Naive thymus-derived CD8-positive, alpha-beta T cell (primary cell): ENCODE results near the gene NPIPA1. TPM values are rescaled to one million over a fixed set of nuclear protein-coding genes. Genes with fewer than 3 reads are reported as not detected.
A peak's percentile ranks its signal among the peaks of the same experiment; 100 is the strongest.
"Not testable (repeated sequence)": the region's sequence is repeated elsewhere in the genome, so short reads cannot be mapped to it uniquely, and the experiment has no call there.

Experiments used
- ATAC-seq, 2 donors: fragments of 150-1000 bp; cut with Tn5 transposase in 1 of 2; sonication (Bioruptor Pico), chemical (Tn5 transposase) in 1 of 2; 1 replicate in 1 of 2; 2 replicates in 1 of 2; pipeline ENCODE4 v1.10.0; 2021; ENCODE audit warnings: mild to moderate bottlenecking in 2 of 2, moderate library complexity in 2 of 2
- POLR2A ChIA-PET: fragments of 350-600 bp; sonication (Branson Sonifier 250); formaldehyde crosslinking; loops from one replicate; lab custom pipeline; 2021; ENCODE audit warnings: antibody characterized with exemption; lab: Charles Lee
- DNase-seq, 10 donors: peaks; one replicate each; pipeline versions ENCODE4 v3.0.0 to v3.0.0-alpha.2; 2020 to 2022
- H3K27ac Mint-ChIP-seq, 10 donors: one replicate each; pipeline ENCODE4 v1.8.0; 2020 to 2022; ENCODE audit warnings: mild to moderate bottlenecking in 10 of 10, mixed read lengths in 10 of 10, moderate library complexity in 4 of 10, inconsistent platforms in 1 of 10
- H3K27me3 Mint-ChIP-seq, 5 donors: one replicate each; pipeline ENCODE4 v1.8.0; 2021 to 2022; ENCODE audit warnings: mixed read lengths in 5 of 5
- H3K36me3 Mint-ChIP-seq, 3 donors: one replicate each; pipeline ENCODE4 v1.8.0; 2020 to 2022; ENCODE audit warnings: mixed read lengths in 3 of 3, mild to moderate bottlenecking in 2 of 3, inconsistent platforms in 1 of 3
- H3K4me1 Mint-ChIP-seq, 4 donors: one replicate each; pipeline ENCODE4 v1.8.0; 2021 to 2022; ENCODE audit warnings: mixed read lengths in 4 of 4
- H3K4me3 Mint-ChIP-seq, 10 donors: one replicate each; pipeline ENCODE4 v1.8.0; 2020 to 2022; ENCODE audit warnings: mild to moderate bottlenecking in 10 of 10, mixed read lengths in 10 of 10, moderate library complexity in 6 of 10, inconsistent platforms in 1 of 10
- H3K9me3 Mint-ChIP-seq, 9 donors: one replicate each; pipeline ENCODE4 v1.8.0; 2020 to 2022; ENCODE audit warnings: mixed read lengths in 9 of 9, mild to moderate bottlenecking in 3 of 9, inconsistent platforms in 1 of 9, moderate library complexity in 1 of 9
- polyA plus RNA-seq, 3 donors: library from polyadenylated mRNA; unstranded; fragments of 300-500 nt; fragmentation: Illumina TruSeq; gene quantifications; one replicate each; pipeline ENCODE4 v1.2.3, GENCODE V29; 2021
- total RNA-seq, 8 experiments: library from RNA in 2 of 8; stranded (reverse) in 2 of 8; gene quantifications; one replicate each; pipeline ENCODE4 v1.2.3 and lab custom pipeline; 2021 to 2026

Gene NPIPA1
- total and polyA plus RNA-seq, 5 experiments from 2014 or later = 0.52 to 180 (median 6.2) TPM

DNA sequence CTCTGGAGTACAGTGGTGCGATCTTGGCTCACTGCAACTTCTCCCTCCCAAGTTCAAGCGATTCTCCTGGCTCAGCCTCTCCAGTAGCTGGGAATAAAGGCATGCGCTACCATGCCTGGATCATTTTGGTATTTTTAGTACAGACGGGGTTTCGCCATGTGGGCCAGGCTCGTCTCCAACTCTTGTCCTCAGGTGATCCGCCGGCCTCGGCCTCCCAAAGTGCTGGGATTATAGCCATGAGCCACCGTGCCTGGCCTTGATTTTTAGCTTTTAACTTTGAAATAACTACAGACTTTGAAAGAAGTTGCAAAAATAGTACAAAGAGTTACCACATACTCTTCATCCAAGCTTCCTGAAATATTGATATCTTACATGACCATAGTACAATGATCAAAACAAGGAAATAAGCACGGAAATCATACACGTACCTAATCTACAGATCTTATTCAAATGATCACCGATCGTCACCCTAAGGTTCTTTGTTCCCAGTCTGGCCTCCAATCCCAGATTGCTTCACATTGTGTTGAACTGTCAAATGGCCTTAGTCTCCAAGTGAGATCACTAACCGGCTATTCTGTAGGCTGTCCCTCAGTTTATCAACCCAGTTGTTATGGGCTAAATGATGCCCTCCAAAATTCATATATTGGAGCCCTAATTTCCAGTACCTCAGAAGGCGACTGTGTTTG, 18.4 kb downstream of the NPIPA1 start:
- H3K4me3 Mint-ChIP-seq = no peak overlapping the region
- peak overlapping the region in 2 of 10 donors; percentile 7 to 64 for H3K27ac Mint-ChIP-seq
- H3K4me1 Mint-ChIP-seq = no peaks in the 10 kb centered on the region
- ATAC-seq (no peak), DNase-seq (no peak)
- H3K36me3 Mint-ChIP-seq = no peaks in the 10 kb centered on the region
- POLR2A ChIA-PET = no interaction called here
- no peaks in the 10 kb centered on the region for H3K27me3 Mint-ChIP-seq
- H3K9me3 Mint-ChIP-seq = no peaks in the 10 kb centered on the region

DNA sequence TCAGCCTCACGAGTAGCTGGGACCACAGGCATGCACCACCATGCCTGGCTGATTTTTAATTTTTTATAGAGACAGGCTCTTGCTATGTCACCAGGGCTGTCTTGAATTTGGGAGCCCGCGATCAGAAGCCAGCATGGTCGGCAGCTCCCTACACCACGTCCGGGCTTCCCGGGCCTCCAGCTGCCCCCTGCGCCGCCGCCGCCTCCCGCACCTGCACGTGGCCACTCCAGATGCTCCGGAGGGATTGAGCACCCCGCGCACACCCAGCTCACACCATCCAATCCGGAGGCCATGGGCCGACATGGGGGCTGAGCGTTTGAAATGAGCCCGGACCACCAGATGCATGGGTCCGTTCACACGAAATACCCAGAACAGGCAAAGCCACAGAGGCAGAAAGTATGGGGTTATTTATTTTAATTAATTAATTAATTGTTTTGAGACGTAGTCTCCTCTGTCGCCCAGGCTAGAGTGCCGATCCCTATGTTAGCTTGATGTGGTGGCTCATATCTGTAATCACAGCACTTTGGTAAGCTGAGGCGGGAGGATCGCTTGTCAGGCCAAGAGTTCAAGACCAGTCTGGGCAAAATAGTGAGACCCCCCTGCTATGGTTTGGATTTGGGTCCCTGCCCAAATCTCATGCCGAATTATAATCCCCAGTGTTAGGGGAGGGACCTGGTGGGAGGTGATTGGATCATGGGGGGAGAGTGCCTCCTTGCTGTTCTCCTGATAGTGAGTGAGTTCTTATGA, 20.5 kb downstream of the NPIPA1 start:
- H3K27ac Mint-ChIP-seq = peak overlapping the region in 1 of 10 donors; percentile 77
- H3K27me3 Mint-ChIP-seq = peaks cover 0 to 4% (median 2%) of the 10 kb centered on the region in 5 donors
- POLR2A ChIA-PET = no interaction called here
- H3K9me3 Mint-ChIP-seq = peaks cover 0 to 2% (median 0%) of the 10 kb centered on the region in 9 donors
- H3K36me3 Mint-ChIP-seq = peaks cover 0 to 2% (median 0%) of the 10 kb centered on the region in 3 donors
- no peaks in the 10 kb centered on the region for H3K4me1 Mint-ChIP-seq
- H3K4me3 Mint-ChIP-seq = no peak overlapping the region
- no peak for DNase-seq
- ATAC-seq = no peak

DNA sequence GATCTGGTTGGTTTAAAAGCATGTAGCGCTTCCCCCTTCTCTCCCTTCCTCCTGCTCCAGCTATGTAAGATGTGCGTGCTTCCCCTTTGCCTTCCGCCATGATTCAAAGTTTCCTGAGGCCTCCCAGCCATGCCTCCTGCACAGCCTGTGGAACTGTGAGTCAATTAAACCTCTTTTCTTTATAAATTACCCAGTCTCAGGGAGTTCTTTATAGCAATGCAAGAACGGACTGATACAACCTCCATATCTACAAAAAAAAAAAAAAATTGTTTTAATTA, 21.0 kb downstream of the NPIPA1 start:
- POLR2A ChIA-PET = no interaction called here
- Mint-ChIP-seq H3K9me3 (peaks cover 0 to 7% (median 1%) of the 10 kb centered on the region in 9 donors), H3K36me3 (peaks cover 0 to 7% (median 2%) of the 10 kb centered on the region in 3 donors), H3K4me1 (no peaks in the 10 kb centered on the region), H3K27me3 (peaks cover 1 to 7% (median 6%) of the 10 kb centered on the region in 5 donors), H3K27ac (peak overlapping the region in 1 of 10 donors; percentile 77), H3K4me3 (no peak overlapping the region)
- DNase-seq (no peak), ATAC-seq (no peak)

DNA sequence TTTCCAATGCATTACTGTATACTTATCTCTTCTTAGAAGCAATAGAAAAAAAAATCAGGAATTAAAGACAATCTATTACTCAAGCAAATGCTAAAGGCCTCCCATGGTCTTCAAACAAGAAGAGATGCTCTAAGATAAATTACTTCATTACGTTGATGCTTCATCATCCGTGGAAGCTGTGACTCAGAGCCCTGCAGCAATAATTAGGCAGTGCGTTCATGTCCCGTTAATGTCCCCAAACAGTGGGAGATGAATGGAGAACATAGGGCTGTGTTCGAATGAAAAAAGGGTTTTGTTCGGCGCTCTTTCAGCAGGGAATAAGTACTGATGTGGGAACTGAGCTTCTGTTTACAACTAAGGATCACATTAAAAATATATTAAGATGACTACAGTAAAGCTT, 21.7 kb downstream of the NPIPA1 start:
- POLR2A ChIA-PET = no interaction called here
- ATAC-seq (no peak), DNase-seq (no peak)
- no peaks in the 10 kb centered on the region for H3K4me1 Mint-ChIP-seq
- no peak overlapping the region for H3K4me3 Mint-ChIP-seq
- H3K9me3 Mint-ChIP-seq = peaks cover 0 to 14% (median 5%) of the 10 kb centered on the region in 9 donors
- no peak overlapping the region for H3K27ac Mint-ChIP-seq
- peaks cover 1 to 10% (median 9%) of the 10 kb centered on the region in 5 donors for H3K27me3 Mint-ChIP-seq
- H3K36me3 Mint-ChIP-seq = peaks cover 2 to 14% (median 5%) of the 10 kb centered on the region in 3 donors

DNA sequence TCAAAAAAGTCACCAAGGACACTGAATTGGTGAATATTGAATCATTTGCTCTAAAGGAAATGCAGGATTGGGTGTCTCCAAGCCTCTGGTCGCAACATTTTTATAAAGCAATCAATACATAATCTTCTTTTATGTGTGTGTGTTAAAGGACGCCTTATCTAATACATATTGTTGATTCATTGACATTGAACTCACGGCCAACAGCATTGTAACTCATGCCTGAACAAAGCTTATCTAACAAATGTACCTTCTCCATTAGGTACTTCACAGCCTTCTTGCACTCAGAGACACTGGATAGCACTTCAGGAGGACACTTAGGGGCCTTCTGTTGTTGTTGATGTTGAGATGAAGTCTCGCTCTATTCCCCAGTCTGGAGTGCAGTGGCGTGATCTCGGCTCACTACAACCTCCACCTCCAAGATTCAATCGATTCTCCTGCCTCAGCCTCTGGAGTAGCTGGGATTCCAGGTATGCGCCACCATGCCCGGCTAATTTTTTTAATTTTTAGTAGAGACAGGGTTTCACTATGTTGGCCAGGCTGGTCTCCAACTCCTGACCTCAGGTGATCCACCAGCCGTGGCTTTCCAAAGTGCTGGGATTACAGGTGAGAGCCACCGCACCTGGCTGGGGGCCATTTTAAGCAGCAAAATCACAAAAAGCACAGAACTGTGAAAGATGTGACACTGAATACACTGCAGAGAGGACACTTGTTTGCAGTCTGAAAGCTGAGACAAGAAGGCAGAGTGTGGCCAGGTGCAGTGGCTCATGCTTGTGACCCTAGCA, 24.4 kb downstream of the NPIPA1 start:
- Mint-ChIP-seq H3K36me3 (peaks cover 2 to 14% (median 5%) of the 10 kb centered on the region in 3 donors), H3K27me3 (peaks cover 1 to 17% (median 11%) of the 10 kb centered on the region in 5 donors), H3K27ac (no peak overlapping the region), H3K9me3 (peaks cover 0 to 15% (median 5%) of the 10 kb centered on the region in 9 donors), H3K4me1 (no peaks in the 10 kb centered on the region), H3K4me3 (no peak overlapping the region)
- DNase-seq = no peak
- ATAC-seq = no peak
- POLR2A ChIA-PET = no interaction called here

DNA sequence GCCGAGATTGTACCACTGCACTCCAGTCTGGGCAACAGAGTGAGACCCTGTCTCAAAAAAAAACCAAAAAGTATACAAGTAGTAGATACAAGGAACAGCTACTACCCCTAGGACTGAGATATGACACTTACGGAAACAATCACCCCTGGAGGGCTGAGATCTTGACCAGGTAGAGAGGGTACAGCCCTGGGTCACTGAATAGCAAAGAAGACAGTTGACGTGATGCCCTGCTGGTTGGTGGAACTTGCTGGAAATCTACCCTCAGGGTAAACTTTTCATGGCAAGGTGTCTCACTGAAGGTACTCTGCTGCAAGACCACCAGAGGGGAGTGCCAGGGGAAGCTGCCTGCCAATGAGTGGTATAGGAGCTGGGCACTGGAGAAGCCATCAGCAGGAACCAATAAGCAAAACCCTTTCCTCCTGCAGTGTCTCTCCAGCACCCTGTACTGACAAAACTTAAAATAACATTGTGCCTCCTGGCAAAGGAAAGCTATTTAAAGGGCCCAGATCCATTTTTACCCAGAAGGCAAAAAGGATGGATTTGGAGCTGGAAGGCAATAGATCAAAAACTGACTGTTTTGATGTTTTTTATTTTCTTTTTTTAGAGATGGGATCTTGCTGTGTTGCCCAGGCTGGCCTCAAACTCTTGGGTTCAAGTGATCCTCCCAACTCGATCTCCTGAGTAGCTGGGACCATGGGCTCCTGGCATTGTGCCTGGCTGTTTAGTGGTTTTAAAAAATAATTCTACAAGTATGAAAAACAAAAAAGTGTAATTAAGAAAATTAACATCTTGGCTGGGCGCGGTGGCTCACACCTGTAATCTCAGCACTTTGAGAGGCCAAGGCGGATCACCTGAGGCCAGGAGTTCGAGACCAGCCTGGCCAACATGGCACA, 26.3 kb downstream of the NPIPA1 start:
- peaks cover 0 to 15% (median 5%) of the 10 kb centered on the region in 9 donors for H3K9me3 Mint-ChIP-seq
- H3K27me3 Mint-ChIP-seq = peaks cover 1 to 19% (median 11%) of the 10 kb centered on the region in 5 donors
- no peaks in the 10 kb centered on the region for H3K4me1 Mint-ChIP-seq
- DNase-seq (no peak), ATAC-seq (no peak)
- H3K4me3 Mint-ChIP-seq = no peak overlapping the region
- POLR2A ChIA-PET = no interaction called here
- no peak overlapping the region for H3K27ac Mint-ChIP-seq
- peaks cover 2 to 14% (median 5%) of the 10 kb centered on the region in 3 donors for H3K36me3 Mint-ChIP-seq

DNA sequence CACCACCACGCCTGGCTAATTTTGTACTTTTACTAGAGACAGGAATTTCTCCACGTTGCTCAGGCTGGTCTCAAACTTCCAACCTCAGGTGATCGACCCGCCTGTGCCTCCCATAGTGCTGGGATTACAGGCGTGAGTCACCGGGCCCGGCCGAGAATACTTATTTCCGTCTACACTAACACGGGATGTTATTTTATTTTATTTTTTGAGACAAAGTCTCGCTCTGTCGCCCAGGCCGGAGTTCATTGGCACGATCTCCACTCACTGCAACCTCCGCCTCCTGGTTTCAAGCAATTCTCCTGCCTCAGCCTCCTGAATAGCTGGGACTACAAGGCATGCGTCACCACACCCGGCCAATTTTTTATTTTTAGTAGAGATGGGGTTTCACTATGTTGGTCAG, 28.1 kb downstream of the NPIPA1 start:
- H3K9me3 Mint-ChIP-seq = peaks cover 0 to 15% (median 5%) of the 10 kb centered on the region in 9 donors
- POLR2A ChIA-PET = no interaction called here
- no peak overlapping the region for H3K4me3 Mint-ChIP-seq
- peaks cover 2 to 14% (median 5%) of the 10 kb centered on the region in 3 donors for H3K36me3 Mint-ChIP-seq
- ATAC-seq = no peak
- no peak overlapping the region for H3K27ac Mint-ChIP-seq
- no peak for DNase-seq
- H3K27me3 Mint-ChIP-seq = peaks cover 1 to 19% (median 11%) of the 10 kb centered on the region in 5 donors
- no peaks in the 10 kb centered on the region for H3K4me1 Mint-ChIP-seq

DNA sequence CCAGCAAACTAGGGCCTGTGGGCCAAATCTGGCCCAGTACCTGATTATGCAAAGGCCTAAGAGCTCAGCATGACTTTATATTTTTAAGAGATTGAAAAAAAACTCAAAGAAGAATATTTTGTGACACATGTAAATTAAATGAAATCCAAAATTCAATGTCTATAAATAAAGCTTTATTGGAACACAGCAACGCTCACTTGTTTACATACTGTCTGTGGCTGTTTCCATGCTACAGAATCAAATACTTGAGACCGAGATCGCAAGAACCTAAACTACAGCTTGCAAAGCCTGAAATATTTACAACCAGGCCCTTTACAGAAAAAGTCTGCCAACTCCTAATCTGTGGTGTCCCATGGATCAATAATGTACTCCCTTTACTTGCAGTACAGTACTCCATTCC, 32.6 kb downstream of the NPIPA1 start:
- POLR2A ChIA-PET, ATAC-seq, H3K9me3 Mint-ChIP-seq, DNase-seq, H3K4me1 Mint-ChIP-seq, H3K27ac Mint-ChIP-seq, H3K36me3 Mint-ChIP-seq, H3K4me3 Mint-ChIP-seq: not testable (repeated sequence)
- peaks cover 0 to 10% (median 1%) of the 10 kb centered on the region in 5 donors for H3K27me3 Mint-ChIP-seq

DNA sequence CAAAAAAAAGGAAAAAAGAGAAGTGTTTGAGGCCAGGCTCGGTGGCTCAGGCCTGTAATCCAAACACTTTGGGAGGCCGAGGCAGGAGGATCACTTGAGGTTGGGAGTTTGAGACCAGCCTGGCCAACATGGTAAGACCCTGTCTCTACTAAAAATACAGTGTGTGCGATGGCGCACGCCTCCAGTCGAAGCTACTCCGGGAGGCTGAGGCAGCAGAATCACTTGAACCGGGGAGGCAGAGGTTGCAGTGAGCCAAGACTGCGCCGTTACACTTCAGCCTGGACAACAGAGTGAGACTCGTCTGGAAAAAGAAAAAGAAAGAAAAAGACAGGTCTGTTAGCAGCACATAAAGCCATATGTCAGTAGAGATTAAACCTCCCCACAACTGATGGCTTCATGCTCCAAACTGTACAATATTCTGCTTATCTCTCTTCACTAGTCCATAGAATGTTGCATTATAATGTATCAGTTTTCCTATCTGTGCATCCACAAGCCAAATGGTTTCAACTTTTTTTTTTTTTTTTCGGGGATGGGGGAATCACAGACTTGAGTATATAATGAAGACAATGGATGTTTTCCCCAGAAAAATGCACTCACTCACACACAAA, 34.5 kb downstream of the NPIPA1 start:
- H3K4me1 Mint-ChIP-seq = peaks cover 8 to 16% (median 13%) of the 10 kb centered on the region in 4 donors
- H3K36me3 Mint-ChIP-seq, DNase-seq, H3K4me3 Mint-ChIP-seq, ATAC-seq, H3K27me3 Mint-ChIP-seq, POLR2A ChIA-PET, H3K9me3 Mint-ChIP-seq: not testable (repeated sequence)
- H3K27ac Mint-ChIP-seq = peak overlapping the region in 1 of 10 donors; percentile 65

DNA sequence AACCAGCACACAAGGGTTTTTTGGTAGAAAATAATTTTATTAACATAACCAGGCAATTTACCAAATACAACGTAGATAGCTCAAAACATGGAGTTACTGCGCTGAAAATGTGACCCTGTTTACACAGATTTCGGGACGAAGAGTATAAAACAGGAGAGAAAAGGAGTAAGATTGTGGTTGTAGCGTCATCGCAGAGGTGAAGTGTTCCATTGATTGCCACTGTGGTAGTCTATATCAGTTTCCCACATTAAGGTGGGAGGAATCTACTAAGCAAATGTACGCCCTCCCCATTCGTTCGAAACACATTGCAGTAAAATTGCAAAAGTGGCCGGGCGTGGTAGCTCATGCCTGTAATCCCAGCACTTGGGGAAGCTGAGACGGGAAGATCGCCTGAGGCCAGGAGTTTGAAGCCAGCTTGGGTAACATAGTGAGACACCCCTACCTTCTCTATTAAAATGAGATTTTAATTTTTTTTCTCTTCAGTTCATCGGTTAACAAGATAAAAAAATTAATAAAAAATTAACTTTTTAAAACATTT, 36.6 kb downstream of the NPIPA1 start:
- ATAC-seq, H3K27me3 Mint-ChIP-seq, POLR2A ChIA-PET, DNase-seq, H3K9me3 Mint-ChIP-seq, H3K36me3 Mint-ChIP-seq: not testable (repeated sequence)
- Mint-ChIP-seq H3K4me3 (peak overlapping the region in 9 of 10 donors; percentile 33 to 94 (median 59)), H3K27ac (peak overlapping the region in 7 of 10 donors; percentile 2 to 96 (median 71)), H3K4me1 (peaks cover 10 to 28% (median 21%) of the 10 kb centered on the region in 4 donors)

DNA sequence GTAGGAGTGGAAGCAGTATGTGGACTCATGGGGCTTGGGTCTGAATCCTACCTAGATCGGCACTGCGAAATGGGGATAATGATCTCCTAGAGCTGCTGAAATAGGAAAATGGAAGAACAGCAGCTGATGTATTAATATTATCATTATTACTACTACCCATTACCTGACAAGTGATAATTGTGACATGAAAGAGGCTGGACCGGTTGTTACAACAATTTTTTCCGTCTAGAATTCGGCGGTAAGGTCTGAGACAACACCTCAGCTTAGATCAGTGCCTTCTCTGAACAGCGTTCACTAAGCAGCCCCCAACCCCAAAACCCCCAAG, 37.0 kb downstream of the NPIPA1 start:
- ATAC-seq, DNase-seq: not testable (repeated sequence)
- POLR2A ChIA-PET = interaction anchor here (1.1 kb wide), 1 partner anchor 39 kb away, joined by 4 read pairs; no protein-coding TSS in a partner anchor

More for the DNA sequence above, 37.0 kb downstream of the NPIPA1 start:
- not testable (repeated sequence) for H3K9me3 Mint-ChIP-seq, H3K36me3 Mint-ChIP-seq, H3K27me3 Mint-ChIP-seq
- Mint-ChIP-seq H3K4me3 (peak overlapping the region; percentile 85 to 94 (median 91)), H3K4me1 (peaks cover 10 to 31% (median 23%) of the 10 kb centered on the region in 4 donors), H3K27ac (peak overlapping the region; percentile 86 to 96 (median 95))
